WTC11 (cell line): ENCODE results near the gene STUB1. TPM values are rescaled to one million over a fixed set of nuclear protein-coding genes. Genes with fewer than 3 reads are reported as not detected.

Experiments
- ATAC-seq: fragments of 200-7000 bp; cut with Tn5 transposase; 2 replicates; pipeline ENCODE4 v1.10.0; 2021; ENCODE audit warnings: mild to moderate bottlenecking, moderate library complexity
- CTCF ChIA-PET: fragments of 300-600 bp; sonication (Branson Sonifier 250); formaldehyde crosslinking; loops from one replicate; lab custom pipeline; 2021; ENCODE audit warnings: antibody characterized with exemption; lab: Charles Lee
- POLR2A ChIA-PET: fragments of 350-600 bp; sonication (Branson Sonifier 250); formaldehyde crosslinking; loops from one replicate; lab custom pipeline; 2021; ENCODE audit warnings: antibody characterized with exemption; lab: Charles Lee
- DNase-seq: peaks from one replicate; pipeline ENCODE4 v3.0.0; 2021; ENCODE audit warnings: low spot score
- H3K27ac Mint-ChIP-seq: 2 replicates; pipeline ENCODE4 v1.8.0; 2021; ENCODE audit warnings: mixed read lengths
- H3K27me3 Mint-ChIP-seq: 2 replicates; pipeline ENCODE4 v1.8.0; 2021; ENCODE audit warnings: low read depth, mild to moderate bottlenecking, moderate library complexity, mixed read lengths
- H3K36me3 Mint-ChIP-seq: 2 replicates; pipeline ENCODE4 v1.8.0; 2021; ENCODE audit warnings: mixed read lengths
- H3K4me1 Mint-ChIP-seq: 2 replicates; pipeline ENCODE4 v1.8.0; 2022; ENCODE audit warnings: mixed read lengths
- H3K4me3 Mint-ChIP-seq: 2 replicates; pipeline ENCODE4 v1.8.0; 2021; ENCODE audit warnings: mild to moderate bottlenecking, moderate library complexity, mixed read lengths
- H3K9me3 Mint-ChIP-seq: 2 replicates; pipeline ENCODE4 v1.8.0; 2021; ENCODE audit warnings: mixed read lengths
- CREB1 ChIP-seq: sonication (generic); formaldehyde crosslinking; IDR thresholded peaks from 2 replicates; pipeline ENCODE4 v1.8.0; 2023; ENCODE audit warnings: mild to moderate bottlenecking, missing genetic modification reagents
- CREM ChIP-seq: sonication (generic); formaldehyde crosslinking; IDR thresholded peaks from 2 replicates; pipeline ENCODE4 v1.8.1; 2022; ENCODE audit warnings: mild to moderate bottlenecking, missing genetic modification reagents, moderate library complexity
- MYBL2 ChIP-seq: sonication (generic); formaldehyde crosslinking; IDR thresholded peaks from 2 replicates; pipeline ENCODE4 v1.8.1; 2023; ENCODE audit warnings: mild to moderate bottlenecking, moderate library complexity, missing genetic modification reagents
- NFE2L1 ChIP-seq: sonication (generic); formaldehyde crosslinking; IDR thresholded peaks from 2 replicates; pipeline ENCODE4 v1.8.1; 2023; ENCODE audit warnings: missing genetic modification reagents
- RORB ChIP-seq: fragments of 250-450 bp; sonication (Bioruptor Pico); IDR thresholded peaks from 2 replicates; pipeline ENCODE4 v1.9.0; 2021; ENCODE audit warnings: mild to moderate bottlenecking
- ZNF219 ChIP-seq: sonication (generic); formaldehyde crosslinking; IDR thresholded peaks from 2 replicates; pipeline ENCODE4 v1.8.0; 2023; ENCODE audit warnings: missing genetic modification reagents, mild to moderate bottlenecking, borderline replicate concordance
- ZNF263 ChIP-seq: sonication (generic); formaldehyde crosslinking; IDR thresholded peaks from 2 replicates; pipeline ENCODE4 v1.8.1; 2022; ENCODE audit warnings: low read depth, mild to moderate bottlenecking, moderate library complexity, missing genetic modification reagents
- ZNF671 ChIP-seq: fragments of 250-450 bp; sonication (Bioruptor Pico); IDR thresholded peaks from 2 replicates; pipeline ENCODE4 v1.8.0; 2021; ENCODE audit warnings: mild to moderate bottlenecking
- total RNA-seq: library from RNA; stranded (reverse); gene quantifications from 3 replicates; pipeline ENCODE4 v1.2.3, GENCODE V29; 2021
- TF ChIP-seq, protein P1 (sequence below): sonication (generic); formaldehyde crosslinking; IDR thresholded peaks from 2 replicates; pipeline ENCODE4 v1.8.1; 2022; ENCODE audit warnings: low read depth, missing genetic modification reagents, borderline replicate concordance
- TF ChIP-seq, protein P2 (sequence below): sonication (generic); formaldehyde crosslinking; IDR thresholded peaks from 2 replicates; pipeline ENCODE4 v1.8.0; 2023; ENCODE audit warnings: missing genetic modification reagents
- TF ChIP-seq, protein P3 (sequence below): fragments of 250-450 bp; sonication (Bioruptor Pico); conservative IDR thresholded peaks from 2 replicates; pipeline ENCODE4 v1.9.0; 2021; ENCODE audit warnings: mild to moderate bottlenecking
- TF ChIP-seq, protein P4 (sequence below): sonication (generic); formaldehyde crosslinking; IDR thresholded peaks from 2 replicates; pipeline ENCODE4 v1.8.1; 2023; ENCODE audit warnings: mild to moderate bottlenecking, moderate library complexity, missing genetic modification reagents
- TF ChIP-seq, protein P5 (sequence below): sonication (generic); formaldehyde crosslinking; IDR thresholded peaks from 2 replicates; pipeline ENCODE4 v1.8.1; 2023; ENCODE audit warnings: mild to moderate bottlenecking, missing genetic modification reagents, moderate library complexity
- TF ChIP-seq, protein P6 (sequence below): sonication (generic); formaldehyde crosslinking; IDR thresholded peaks from 2 replicates; pipeline ENCODE4 v1.8.0; 2023; ENCODE audit warnings: missing genetic modification reagents, mild to moderate bottlenecking, borderline replicate concordance
- TF ChIP-seq, protein P7 (sequence below): sonication (generic); formaldehyde crosslinking; IDR thresholded peaks from 2 replicates; pipeline ENCODE4 v1.8.0; 2022; ENCODE audit warnings: mild to moderate bottlenecking, missing genetic modification reagents
- TF ChIP-seq, protein P8 (sequence below): fragments of 250-450 bp; sonication (Bioruptor Pico); IDR thresholded peaks from 2 replicates; pipeline ENCODE4 v1.9.0; 2021; ENCODE audit warnings: mild to moderate bottlenecking

STUB1 gene
- total RNA-seq, 1 experiment from 2014 or later, result 88.2 TPM

DNA sequence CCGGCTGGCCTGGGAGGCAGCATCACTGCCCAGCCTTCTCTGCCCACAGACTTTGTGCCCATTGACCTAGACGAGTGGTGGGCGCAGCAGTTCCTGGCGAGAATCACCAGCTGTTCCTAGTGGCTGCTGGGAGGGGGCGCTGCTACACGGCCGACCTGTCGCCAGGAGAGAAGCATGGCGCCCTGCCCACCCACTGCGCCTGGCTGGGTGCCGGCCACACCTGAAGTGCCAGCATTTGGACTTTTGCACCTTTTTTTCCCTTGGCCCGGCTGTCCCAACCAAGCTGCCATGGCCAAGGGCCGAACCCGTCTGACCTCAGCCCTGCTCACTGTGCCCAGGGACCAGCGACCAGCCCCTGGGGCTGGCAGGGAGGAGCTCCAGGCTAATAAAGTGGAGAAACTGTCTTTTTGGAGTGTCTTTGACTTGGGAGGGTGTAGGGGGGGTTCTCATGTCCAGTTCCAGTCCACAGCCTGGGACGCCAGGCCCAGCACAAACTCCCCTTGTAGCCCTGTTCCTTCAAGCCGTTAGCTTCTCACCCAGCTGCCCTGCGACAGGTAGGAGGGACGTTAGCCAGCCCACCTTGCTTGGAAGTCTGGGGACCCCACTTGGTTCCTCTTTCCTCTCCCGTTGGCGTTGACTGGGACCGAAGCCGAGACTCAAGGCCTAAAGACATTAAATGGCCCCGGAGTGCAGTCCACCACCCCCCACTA is 32.0 kb upstream of the STUB1 start (continued):
- no peak for TF ChIP-seq ZNF263 (CRISPR knock-in tag)
- no peak for TF ChIP-seq CREM (CRISPR knock-in tag)
- TF ChIP-seq, protein P1, sequence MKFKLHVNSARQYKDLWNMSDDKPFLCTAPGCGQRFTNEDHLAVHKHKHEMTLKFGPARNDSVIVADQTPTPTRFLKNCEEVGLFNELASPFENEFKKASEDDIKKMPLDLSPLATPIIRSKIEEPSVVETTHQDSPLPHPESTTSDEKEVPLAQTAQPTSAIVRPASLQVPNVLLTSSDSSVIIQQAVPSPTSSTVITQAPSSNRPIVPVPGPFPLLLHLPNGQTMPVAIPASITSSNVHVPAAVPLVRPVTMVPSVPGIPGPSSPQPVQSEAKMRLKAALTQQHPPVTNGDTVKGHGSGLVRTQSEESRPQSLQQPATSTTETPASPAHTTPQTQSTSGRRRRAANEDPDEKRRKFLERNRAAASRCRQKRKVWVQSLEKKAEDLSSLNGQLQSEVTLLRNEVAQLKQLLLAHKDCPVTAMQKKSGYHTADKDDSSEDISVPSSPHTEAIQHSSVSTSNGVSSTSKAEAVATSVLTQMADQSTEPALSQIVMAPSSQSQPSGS (CRISPR knock-in tag), result no peak
- TF ChIP-seq MYBL2 (CRISPR knock-in tag), result no peak
- TF ChIP-seq, protein P2, sequence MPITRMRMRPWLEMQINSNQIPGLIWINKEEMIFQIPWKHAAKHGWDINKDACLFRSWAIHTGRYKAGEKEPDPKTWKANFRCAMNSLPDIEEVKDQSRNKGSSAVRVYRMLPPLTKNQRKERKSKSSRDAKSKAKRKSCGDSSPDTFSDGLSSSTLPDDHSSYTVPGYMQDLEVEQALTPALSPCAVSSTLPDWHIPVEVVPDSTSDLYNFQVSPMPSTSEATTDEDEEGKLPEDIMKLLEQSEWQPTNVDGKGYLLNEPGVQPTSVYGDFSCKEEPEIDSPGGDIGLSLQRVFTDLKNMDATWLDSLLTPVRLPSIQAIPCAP, result no peak
- no peak for TF ChIP-seq CREB1 (CRISPR knock-in tag)
- TF ChIP-seq, protein P3, sequence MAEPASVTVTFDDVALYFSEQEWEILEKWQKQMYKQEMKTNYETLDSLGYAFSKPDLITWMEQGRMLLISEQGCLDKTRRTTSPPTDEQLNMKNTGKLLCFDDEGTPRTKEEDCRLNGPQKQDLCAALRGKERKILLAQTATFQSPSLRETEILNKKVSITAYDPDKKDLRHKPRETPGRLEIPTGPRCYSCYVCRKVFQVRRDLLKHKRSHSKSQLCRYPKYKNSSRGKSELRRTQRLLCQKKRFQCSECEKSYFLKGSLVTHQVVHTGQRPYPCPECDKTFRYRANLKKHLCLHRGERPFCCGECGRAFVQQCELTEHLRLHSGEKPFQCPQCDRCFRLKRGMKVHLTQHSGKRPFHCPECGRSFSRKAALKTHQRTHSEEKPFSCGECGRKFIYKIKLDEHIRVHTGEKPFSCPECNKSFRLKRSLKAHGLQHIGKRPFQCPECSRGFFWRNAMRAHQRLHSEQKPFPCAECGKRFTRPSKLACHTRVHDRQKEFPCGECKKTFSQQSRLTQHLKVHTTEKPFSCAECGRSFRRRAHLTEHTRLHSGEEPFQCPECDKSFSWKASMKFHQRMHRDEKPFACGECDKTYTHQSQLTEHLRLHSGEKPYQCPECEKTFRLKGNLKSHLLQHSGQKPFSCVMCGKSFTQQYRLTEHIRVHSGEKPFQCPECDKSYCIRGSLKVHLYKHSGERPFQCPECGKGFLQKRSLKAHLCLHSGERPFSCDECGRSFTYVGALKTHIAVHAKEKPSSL (CRISPR knock-in tag), result no peak
- TF ChIP-seq, protein P4, sequence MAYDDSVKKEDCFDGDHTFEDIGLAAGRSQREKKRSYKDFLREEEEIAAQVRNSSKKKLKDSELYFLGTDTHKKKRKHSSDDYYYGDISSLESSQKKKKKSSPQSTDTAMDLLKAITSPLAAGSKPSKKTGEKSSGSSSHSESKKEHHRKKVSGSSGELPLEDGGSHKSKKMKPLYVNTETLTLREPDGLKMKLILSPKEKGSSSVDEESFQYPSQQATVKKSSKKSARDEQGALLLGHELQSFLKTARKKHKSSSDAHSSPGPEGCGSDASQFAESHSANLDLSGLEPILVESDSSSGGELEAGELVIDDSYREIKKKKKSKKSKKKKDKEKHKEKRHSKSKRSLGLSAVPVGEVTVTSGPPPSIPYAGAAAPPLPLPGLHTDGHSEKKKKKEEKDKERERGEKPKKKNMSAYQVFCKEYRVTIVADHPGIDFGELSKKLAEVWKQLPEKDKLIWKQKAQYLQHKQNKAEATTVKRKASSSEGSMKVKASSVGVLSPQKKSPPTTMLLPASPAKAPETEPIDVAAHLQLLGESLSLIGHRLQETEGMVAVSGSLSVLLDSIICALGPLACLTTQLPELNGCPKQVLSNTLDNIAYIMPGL (CRISPR knock-in tag), result 0 out of 2 replicates have a peak, but pooled peaks have one; percentile 38
- TF ChIP-seq RORB, result no peak

DNA sequence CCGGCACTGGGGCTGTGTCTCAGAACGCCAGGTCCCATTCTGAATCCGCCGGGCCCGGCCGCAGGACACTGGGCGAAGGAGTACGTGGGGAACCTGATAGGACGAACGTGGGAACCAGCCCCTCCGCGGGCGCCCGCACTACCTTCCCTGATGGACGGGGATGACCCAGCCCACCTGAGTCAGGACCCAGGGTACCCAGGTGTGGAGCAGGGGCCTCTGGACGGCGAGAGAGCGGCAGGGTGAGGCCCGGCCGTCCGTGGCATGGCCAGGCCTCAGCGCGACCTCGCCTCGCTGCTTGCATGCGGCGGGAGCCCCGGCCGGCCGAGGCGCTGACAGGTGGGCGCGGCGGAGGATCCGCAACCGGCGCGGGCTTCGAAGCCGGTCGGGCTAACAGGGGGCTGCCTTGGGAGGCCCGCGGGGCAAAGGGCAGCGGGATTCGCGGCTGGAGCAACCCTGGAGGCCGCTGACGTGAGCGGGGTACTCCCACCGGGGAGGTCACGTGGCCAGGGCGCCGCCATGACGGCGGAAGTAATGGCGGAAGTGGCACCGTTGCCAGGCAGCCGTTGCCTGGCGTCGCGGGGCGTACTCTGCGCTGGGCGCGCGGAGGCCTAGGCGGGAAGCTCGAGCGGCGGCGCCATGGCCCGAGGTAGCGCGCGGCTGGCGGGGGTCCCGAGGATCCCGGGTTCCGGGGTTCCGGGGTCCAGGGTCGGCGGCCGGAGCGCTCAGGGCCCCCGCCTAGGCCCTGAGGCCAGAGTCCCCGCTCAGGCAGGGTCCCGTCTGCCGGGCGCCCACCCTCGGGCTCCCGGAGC is 31.2 kb upstream of the STUB1 start, which contains the start of gene WDR90:
Gene WDR90 (plus strand): TSS at position 585 of the 809 bp plus-strand sequence. CDS start 52 bp downstream, at position 637.
- Mint-ChIP-seq H3K4me1 (peaks cover 9% of the 10 kb centered on the region; the same call in 1 of the 2 replicates), H3K9me3 (no peaks in the 10 kb centered on the region), H3K36me3 (no peaks in the 10 kb centered on the region), H3K4me3 (peak within 1 kb of the TSS; percentile 73), H3K27ac (no peak within 1 kb of the TSS; the same call in 1 of the 2 replicates), H3K27me3 (no peaks in the 10 kb centered on the region)
- ChIA-PET CTCF (interaction anchor here (0.6 to 6.4 kb wide), 42 partner anchors 11 to 278 kb away, joined by 3 to 54 read pairs (median 5); partner anchors contain the start of genes CAPN15, CHTF18, CIAO3 and METTL26), POLR2A (interaction anchor here (0.8 to 2.3 kb wide), 6 partner anchors 11 to 134 kb away, joined by 3 to 7 read pairs (median 4); partner anchors contain the start of genes METTL26 and RHBDL1)
- peak; percentile 94 for DNase-seq
- ATAC-seq, result peak; percentile 67
- no peak for TF ChIP-seq ZNF219 (CRISPR knock-in tag)
- no peak for TF ChIP-seq ZNF671
- TF ChIP-seq, protein P5, sequence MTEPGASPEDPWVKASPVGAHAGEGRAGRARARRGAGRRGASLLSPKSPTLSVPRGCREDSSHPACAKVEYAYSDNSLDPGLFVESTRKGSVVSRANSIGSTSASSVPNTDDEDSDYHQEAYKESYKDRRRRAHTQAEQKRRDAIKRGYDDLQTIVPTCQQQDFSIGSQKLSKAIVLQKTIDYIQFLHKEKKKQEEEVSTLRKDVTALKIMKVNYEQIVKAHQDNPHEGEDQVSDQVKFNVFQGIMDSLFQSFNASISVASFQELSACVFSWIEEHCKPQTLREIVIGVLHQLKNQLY (CRISPR knock-in tag), result peak; percentile 90; the same call in 1 of the 2 replicates
- TF ChIP-seq, protein P6, sequence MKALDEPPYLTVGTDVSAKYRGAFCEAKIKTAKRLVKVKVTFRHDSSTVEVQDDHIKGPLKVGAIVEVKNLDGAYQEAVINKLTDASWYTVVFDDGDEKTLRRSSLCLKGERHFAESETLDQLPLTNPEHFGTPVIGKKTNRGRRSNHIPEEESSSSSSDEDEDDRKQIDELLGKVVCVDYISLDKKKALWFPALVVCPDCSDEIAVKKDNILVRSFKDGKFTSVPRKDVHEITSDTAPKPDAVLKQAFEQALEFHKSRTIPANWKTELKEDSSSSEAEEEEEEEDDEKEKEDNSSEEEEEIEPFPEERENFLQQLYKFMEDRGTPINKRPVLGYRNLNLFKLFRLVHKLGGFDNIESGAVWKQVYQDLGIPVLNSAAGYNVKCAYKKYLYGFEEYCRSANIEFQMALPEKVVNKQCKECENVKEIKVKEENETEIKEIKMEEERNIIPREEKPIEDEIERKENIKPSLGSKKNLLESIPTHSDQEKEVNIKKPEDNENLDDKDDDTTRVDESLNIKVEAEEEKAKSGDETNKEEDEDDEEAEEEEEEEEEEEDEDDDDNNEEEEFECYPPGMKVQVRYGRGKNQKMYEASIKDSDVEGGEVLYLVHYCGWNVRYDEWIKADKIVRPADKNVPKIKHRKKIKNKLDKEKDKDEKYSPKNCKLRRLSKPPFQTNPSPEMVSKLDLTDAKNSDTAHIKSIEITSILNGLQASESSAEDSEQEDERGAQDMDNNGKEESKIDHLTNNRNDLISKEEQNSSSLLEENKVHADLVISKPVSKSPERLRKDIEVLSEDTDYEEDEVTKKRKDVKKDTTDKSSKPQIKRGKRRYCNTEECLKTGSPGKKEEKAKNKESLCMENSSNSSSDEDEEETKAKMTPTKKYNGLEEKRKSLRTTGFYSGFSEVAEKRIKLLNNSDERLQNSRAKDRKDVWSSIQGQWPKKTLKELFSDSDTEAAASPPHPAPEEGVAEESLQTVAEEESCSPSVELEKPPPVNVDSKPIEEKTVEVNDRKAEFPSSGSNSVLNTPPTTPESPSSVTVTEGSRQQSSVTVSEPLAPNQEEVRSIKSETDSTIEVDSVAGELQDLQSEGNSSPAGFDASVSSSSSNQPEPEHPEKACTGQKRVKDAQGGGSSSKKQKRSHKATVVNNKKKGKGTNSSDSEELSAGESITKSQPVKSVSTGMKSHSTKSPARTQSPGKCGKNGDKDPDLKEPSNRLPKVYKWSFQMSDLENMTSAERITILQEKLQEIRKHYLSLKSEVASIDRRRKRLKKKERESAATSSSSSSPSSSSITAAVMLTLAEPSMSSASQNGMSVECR, result peak; percentile 92
- TF ChIP-seq, protein P7, sequence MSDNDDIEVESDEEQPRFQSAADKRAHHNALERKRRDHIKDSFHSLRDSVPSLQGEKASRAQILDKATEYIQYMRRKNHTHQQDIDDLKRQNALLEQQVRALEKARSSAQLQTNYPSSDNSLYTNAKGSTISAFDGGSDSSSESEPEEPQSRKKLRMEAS (CRISPR knock-in tag), result peak; percentile 97
- TF ChIP-seq, protein P8, sequence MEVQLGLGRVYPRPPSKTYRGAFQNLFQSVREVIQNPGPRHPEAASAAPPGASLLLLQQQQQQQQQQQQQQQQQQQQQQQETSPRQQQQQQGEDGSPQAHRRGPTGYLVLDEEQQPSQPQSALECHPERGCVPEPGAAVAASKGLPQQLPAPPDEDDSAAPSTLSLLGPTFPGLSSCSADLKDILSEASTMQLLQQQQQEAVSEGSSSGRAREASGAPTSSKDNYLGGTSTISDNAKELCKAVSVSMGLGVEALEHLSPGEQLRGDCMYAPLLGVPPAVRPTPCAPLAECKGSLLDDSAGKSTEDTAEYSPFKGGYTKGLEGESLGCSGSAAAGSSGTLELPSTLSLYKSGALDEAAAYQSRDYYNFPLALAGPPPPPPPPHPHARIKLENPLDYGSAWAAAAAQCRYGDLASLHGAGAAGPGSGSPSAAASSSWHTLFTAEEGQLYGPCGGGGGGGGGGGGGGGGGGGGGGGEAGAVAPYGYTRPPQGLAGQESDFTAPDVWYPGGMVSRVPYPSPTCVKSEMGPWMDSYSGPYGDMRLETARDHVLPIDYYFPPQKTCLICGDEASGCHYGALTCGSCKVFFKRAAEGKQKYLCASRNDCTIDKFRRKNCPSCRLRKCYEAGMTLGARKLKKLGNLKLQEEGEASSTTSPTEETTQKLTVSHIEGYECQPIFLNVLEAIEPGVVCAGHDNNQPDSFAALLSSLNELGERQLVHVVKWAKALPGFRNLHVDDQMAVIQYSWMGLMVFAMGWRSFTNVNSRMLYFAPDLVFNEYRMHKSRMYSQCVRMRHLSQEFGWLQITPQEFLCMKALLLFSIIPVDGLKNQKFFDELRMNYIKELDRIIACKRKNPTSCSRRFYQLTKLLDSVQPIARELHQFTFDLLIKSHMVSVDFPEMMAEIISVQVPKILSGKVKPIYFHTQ (CRISPR knock-in tag), result peak; percentile 44; the same call in 1 of the 2 replicates
- peak; percentile 72 for TF ChIP-seq NFE2L1 (CRISPR knock-in tag)
